HG03521 (cell line): ENCODE results near the gene RSPH9.
A peak's percentile ranks its signal among the peaks of the same experiment; 100 is the strongest.
"Not testable (repeated sequence)": the region's sequence is repeated elsewhere in the genome, so short reads cannot be mapped to it uniquely, and the experiment has no call there.

Experiments
- ATAC-seq: cut with Tn5 transposase; IDR thresholded peaks from one replicate; pipeline ENCODE4 v1.9.1; 2021; ENCODE audit warnings: mild to moderate bottlenecking, moderate library complexity; ENCODE audit not compliant: unreplicated experiment

RSPH9 gene

DNA sequence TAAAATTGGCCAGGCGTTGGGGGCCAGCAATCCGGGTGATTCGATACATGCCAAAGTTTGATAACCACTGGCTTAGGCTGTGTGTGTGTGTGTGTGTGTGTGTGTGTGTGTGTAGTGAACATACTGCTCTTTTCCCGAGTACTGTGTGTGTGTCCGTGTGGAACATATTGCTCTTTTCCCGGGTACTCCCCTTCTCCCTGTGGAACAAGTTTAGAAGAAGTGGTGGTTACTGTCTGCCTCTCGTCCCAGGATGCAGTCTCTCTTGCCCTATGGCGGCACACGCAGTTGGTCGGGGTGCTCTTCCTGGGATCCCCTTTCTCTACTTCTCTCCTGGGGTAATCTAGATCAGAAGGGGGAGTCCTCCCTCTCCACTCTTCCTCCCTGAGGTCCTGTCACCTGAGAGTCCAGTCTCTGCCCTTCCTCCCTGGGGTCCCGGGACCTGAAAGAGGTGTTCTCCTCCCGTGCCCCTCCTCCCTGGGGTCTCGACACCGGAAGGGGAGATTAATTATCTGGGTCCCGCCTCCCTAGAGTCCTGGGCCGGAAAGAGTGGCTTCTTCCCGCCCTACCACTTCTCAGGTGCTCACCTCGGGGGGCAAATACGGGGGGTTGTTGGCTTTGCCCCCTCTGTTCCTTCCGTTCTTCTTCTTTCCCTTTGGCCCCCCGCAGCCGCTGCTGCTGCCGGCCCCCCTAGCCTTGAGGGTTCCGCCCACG is 16.3 kb upstream of the RSPH9 start:
- ATAC-seq, result no peak

DNA sequence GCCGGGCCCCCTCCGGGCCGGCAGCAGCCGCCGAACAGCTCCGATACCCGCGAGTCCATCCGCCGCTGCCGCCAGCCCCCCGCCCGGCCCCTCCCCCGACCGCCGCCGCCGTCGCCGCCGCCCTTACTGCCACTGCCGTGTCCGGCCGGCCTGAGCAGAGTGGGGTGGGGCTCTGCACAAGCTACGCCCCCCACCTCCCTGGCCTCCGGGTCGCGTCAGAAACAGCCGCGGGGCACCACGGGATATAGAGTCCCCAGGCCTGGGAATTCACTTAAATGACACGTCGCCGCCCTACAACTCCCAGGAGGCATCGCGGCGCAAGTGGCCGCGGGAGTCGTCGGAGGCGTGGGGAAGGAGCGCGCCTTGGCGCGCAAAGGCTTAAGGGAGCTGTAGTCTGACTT is 15.7 kb upstream of the RSPH9 start, which contains the start of gene GTPBP2:
TSS of gene GTPBP2 (minus strand) at position 161 of the 401 bp plus-strand sequence. CDS start at position 59, 102 bp downstream.
- ATAC-seq, result peak; percentile 79

DNA sequence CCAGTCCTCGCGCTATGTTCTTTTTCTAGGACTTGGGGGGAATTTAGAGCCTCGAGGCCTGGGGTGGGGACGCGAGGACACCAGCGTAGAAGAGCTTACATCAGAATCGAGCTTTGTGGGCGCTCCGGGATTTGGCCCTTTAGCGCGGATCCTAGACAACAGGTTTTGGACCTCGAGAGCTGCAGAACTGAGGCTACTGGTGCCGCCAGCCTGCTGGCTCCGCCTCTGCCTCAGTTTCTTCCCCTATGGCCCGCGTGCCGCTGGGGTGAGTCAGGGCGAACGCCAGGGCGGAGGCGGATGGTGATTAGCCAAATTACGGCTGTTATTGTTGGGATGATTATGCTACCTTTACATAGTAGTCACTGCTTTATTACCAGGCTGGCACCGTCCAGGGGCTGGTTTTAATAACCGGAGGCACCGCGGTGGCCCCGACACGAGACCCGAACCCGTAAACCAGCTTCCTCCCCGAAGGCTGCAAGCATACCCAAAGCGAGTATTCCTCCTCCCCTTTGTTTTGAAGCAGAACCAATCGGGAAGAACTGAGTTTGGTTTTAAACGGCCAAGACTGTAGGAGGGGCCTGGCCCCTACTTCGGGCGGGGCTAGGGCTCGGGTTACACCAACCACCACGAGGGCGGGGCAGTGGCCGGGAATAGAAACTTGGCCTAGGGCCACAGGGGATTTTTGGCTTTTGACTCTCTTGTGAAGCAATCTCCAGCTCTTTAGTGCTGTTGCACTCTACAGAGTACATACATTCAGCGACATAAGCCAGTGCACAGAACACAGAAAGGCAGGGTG is 15.1 kb upstream of the RSPH9 start:
- ATAC-seq, result peak; percentile 59

DNA sequence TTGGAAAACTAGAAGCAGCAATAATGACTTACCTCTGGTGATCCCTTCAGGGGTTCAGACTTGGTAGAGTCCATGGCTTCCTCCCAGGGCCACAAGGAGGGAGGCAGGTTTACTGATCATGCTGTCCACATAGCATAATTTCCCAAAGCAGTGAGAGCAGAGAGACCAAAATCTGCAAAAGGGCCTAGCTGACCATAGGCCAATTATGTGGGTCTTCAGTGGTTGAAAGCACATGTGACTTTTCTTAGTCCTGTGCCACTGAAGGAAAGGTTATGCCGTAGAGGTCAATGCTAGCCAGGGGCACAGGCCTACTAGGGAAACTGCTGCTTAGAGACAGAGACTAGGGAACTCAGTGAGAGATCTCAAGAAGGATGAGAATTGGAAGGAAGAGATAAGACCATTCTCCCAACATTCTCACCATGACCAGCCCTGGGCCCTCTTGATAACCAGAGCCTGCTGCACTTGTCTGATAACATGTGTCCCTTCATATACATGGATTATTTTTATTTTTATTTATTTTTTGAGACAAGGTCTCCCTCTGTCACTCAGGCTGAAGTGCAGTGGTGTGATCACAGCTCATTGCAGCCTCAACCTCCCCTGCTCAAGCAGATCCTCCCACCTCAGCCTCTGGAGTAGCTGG is 13.7 kb upstream of the RSPH9 start:
- ATAC-seq, result no peak

DNA sequence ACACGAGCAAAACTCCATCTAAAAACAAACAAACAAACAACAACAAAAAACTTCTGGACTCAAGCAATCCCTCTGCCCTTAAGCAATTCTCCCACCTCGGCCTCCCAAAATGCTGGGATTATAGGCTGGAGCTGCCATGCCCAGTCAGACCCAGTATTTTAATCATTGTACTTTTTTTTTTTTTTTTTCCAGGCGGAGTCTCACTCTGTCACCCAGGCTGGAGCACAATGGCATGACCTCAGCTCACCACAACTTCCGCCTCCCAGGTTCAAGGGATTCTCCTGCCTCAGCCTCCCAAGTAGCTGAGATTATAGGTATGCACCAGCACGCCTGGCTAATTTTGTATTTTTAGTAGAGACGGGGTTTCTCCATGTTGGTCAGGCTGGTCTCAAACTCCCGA is 11.8 kb upstream of the RSPH9 start:
- ATAC-seq, result not testable (repeated sequence)

DNA sequence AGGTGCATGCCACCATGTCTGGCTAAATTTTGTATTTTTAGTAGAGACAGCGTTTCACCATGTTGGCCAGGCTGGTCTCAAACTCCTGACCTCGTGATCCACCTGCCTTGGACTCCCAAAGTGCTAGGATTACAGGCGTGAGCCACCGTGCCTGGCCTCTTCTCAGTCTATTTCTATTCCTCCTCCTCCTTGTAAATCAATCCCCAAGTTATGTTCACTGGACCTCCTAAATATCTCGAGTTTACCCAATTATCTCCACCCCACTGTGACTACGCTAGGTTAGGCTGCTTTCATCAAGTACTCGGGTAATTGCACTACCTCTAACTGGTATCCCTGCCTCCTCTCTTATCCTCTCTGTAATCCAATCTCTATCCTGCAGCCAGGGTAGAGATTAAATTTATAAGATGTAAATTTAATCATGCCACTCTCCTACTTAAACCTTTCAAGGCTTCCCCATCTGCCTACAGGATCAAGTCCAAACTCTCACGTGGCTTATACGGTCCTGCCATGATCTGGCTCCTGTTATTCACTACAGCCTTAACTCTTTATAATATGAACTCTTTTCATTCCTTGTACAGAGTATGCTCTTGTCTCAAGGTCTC is 10.0 kb upstream of the RSPH9 start:
- no peak for ATAC-seq

DNA sequence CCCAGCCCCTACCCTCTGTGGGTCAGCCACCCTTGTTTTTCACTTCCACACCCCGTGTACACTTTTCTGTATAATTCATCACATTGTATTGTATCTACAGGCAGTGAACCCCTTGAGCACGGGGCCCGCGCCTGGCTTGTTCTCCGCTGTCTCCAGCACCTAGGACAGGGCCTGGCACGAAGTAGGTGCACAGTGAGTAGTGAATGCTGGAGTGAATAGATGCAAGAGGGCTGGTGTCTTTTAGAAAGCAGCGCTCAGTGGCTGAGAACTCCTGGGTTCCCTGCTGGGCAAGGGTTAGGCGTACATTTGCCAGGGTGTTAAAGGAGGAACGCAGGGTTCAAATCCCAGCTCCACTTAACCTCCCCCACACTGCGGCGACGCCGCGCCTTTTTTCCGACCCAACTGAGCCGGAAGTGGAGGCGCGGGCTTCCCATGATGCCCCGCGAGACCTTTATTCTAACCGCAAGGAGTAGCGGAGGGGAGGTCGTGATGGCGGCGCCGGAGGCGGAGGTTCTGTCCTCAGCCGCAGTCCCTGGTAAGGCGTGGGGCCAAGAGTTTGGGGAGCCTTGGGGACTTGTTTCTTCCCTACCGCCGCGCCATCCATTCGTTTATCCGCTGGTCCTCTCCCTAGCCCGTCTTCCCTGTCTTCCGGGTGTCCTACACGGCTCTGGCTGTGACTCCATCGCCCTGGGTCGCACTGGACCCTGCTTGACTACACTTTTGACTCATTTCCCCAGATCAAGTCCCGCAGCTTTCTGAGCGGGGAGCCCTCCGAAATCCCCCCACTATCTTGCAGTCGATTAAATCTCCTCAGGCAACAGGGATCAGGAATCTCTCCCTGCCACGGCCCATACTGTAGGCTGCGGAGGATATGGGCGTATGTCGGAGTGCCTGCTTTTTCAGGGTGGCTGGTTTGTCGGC is 9.2 kb upstream of the RSPH9 start, which contains the start of gene MAD2L1BP:
TSS of gene MAD2L1BP (plus strand) at position 454 of the 921 bp plus-strand sequence. CDS start at position 490, 36 bp downstream.
- ATAC-seq, result peak; percentile 70

DNA sequence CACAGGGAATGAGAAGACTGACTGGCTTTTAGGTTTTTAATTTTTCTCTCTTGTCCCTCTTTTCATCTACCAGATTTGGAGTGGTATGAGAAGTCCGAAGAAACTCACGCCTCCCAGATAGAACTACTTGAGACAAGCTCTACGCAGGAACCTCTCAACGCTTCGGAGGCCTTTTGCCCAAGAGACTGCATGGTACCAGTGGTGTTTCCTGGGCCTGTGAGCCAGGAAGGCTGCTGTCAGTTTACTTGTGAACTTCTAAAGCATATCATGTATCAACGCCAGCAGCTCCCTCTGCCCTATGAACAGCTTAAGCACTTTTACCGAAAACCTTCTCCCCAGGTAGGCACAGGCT is 8.6 kb upstream of the RSPH9 start:
- ATAC-seq, result no peak

DNA sequence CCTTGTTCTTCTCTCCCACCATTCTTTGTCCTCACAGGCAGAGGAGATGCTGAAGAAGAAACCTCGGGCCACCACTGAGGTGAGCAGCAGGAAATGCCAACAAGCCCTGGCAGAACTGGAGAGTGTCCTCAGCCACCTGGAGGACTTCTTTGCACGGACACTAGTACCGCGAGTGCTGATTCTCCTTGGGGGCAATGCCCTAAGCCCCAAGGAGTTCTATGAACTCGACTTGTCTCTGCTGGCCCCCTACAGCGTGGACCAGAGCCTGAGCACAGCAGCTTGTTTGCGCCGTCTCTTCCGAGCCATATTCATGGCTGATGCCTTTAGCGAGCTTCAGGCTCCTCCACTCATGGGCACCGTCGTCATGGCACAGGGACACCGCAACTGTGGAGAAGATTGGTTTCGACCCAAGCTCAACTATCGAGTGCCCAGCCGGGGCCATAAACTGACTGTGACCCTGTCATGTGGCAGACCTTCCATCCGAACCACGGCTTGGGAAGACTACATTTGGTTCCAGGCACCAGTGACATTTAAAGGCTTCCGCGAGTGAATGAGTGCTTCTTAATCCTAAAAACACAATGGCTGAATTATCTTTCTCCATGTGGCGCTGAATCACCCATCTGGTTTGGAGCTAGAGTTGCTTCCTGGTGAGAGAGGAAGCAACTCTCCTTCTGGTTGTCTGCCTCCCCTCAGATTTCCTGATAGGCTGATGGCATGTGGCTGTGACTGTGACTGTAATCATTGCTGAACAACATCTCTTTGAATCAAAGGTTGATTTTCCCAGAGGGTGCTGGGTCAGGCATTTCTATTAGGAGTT is 4.6 kb upstream of the RSPH9 start:
- no peak for ATAC-seq

DNA sequence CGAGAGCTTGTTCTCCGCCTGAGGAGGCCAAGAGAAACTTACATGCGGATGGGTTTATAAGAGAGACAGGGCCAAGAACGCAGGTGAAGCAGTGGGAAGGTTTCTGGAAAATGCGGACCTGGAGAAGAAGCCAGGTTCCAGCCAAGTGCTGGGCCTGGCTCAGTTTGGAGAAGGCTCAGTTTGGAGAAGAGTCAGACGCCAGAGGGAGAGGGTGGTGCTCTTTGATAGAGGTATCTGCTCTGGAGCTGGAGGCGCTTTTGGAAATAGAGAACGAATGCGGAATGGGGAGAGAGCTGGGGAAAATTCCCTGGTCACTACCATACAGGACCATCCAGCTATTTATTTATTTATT is 753 bp downstream of the RSPH9 start:
- no peak for ATAC-seq

DNA sequence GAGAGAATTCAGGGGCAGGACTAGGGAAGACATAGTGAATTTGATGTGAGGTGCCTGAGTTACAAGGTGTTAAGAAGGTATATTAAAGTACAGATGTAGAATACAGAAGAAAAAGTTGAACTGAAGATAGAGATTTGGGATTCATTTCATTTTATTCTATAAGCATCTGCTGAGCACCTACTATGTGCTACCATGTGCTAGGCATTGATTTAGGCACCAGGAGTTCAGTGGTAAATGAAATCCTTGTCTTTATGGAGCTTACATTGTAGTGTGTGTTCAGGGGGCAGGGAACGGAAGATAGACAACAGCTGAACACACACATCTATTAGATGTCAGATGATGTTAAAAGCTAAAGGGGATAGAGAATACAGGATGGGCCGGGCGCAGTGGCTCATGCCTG is 2.8 kb downstream of the RSPH9 start:
- no peak for ATAC-seq

DNA sequence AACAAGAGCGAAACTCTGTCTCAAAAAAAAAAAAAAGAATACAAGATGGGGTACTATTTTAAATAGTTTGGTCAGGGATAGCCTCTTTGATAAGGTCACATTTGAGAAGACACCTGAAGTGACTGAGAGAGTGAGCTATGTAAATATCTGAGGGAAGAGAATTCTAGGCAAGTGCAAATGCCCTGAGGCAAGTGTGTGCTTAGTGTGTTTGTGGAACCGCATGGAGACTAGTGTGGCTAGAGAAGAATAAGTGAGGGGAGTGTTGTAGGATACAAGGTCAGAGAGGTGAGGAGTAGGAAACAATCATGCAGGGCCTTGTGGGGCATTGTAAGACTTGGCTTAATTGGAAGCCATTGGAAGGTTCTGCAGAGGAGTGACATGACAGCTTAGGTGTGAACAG is 3.4 kb downstream of the RSPH9 start:
- ATAC-seq, result no peak

DNA sequence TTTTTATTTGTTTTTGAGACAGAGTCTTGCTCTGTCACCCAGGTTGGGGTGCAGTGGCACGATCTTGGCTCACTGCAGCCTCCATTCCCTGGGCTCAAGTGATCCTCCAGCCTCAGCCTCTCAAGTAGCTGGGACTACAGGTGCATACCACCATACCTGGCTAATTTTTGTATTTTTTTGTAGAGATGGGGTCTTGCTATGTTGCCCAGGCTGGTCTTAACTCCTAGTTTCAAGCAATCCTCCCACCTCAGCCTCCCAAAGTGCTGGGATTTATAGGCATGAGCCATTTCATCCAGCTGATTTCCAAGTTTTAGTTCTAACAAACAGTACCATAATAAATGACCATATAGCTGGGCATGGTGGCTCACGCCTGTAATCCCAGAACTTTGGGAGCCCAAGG is 8.0 kb downstream of the RSPH9 start:
- not testable (repeated sequence) for ATAC-seq

DNA sequence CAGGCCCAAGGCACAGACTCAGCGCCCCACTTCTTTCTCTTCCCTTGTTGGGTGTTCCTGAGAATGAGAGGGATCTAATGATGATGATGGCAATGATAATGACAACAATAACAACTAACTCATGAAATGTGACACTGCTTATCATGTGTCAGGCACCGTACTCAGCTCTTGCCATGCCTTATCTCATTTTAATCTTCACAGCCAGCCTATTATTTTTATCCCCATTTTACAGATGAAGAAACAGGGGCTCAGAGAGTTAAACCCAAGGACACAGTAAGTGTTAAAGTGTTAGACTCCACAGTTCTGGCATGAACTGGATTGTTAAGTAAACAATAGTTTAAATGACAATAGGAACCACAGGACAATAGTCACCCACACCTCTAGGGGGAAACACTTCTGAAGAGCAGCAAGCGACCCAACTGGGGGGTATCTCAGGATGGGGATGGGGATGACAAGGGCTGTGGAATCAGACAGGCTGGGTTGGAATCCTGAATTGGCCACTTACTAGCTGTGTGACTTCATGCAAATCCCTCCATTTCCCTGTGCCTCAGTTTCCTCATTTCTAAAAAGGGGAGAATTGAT is 12.5 kb downstream of the RSPH9 start:
- ATAC-seq, result no peak

DNA sequence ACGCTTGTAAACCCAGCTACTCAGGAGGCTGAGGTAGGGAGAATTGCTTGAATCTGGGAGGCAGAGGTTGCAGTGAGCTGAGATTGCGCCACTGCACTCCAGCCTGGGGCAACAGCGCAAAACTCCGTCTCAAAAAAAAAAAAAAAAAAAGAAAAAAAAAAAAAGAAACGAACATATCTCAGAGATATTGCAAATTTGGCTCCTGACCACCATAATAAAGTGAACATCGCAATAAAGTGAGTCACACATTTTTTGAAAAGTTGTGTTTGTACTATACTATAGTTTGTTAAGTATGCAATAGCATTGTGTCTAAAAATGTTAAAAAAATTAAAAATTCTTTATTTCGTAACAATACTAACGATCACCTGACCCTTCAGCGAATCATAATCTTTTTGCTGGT is 13.3 kb downstream of the RSPH9 start:
- no peak for ATAC-seq

DNA sequence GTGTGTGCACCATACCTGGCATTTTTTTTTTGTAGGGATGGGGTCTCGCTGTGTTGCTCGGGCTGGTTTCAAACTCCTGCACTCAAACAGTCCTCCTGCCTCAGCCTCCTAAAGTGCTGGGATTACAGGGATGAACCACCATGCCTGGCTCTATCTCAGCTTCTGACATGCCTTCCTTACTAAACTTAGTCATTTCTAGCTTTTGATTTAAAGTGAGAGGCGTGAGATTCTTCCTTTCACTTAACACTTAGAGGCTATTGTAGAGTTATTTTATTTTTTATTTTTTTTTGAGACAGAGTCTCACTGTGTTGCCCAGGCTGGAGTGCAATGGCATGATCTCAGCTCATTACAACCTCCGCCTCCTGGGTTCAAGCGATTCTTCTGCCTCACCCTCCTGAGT is 18.1 kb downstream of the RSPH9 start:
- not testable (repeated sequence) for ATAC-seq

DNA sequence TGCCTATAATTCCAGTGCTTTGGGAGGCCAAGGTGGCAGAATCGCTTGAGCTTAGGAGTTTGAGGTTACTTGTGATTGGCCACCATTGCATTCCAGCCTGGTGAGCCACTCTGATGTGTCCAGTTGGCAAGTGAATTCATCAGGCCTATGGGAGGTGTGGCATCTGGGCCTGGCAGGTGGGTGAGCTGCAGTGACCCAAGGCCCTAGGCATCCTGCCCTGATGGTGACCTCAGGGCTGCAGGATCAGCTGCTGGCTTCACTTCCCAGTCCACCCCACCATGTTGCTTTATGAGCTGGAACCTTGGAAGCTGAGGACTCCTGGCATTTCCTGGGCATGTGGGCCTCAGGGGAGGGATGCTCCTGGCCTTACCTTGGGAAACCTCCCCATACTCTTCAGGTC is 20.5 kb downstream of the RSPH9 start:
- no peak for ATAC-seq

DNA sequence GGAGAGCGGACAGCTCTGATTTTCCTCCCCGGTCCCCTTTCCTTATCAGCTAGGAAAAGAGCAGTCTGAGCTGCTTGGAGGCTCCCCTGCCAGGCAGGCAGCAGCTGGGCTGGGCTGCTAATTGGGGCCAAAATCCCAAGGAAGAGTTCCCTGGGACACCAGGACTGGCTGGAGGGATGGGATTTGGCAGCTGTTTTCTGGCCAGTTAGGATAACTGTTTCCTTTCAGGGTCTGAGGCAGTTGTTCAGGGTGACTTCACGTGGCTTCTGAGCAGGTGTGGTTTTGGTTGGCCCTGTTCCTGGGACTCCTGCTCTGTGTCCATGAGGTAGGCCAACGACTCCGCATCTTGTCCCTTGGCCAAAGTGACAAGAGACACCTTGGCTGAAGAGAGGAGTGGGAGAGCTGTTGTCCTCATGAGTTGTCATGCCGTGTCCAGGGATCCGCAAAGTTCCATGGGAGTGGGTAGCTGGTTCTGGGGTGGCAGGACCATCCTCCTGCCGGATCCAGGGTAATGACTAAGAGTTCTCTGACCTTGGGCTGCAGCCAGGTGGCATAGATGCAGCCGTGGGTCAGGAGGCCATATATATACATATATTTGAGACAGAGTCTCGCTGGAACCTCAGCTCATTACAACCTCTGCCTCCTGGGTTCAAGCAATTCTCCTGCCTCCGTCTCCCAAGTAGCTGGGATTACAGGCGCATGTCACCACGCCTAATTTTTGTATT is 21.5 kb downstream of the RSPH9 start:
- ATAC-seq, result no peak
